HepG2 (cell line): Measurements from ENCODE around the gene MYLK.

ENCODE experiments used
- ATF4 ChIP-seq, 2 experiments: fragments of 450-650 bp in 1 of 2; sonication (generic) in 1 of 2; formaldehyde crosslinking; IDR thresholded peaks; 2 replicates each; pipeline versions ENCODE4 v1.5.0 to v1.8.0; 2020 to 2022; ENCODE audit warnings: mild to moderate bottlenecking in 1 of 2, missing genetic modification reagents in 1 of 2
- BORCS8-MEF2B ChIP-seq: sonication (generic); formaldehyde crosslinking; IDR thresholded peaks from 2 replicates; pipeline ENCODE4 v1.8.0; 2022; ENCODE audit warnings: mild to moderate bottlenecking, missing genetic modification reagents
- CCAR2 ChIP-seq: fragments of 200-400 bp; formaldehyde crosslinking; optimal IDR thresholded peaks from 2 replicates; pipeline ENCODE3; 2018; ENCODE audit warnings: low read depth, mild to moderate bottlenecking, low read length, moderate library complexity
- CTCF ChIP-seq: sonication (generic); formaldehyde crosslinking; IDR thresholded peaks from 2 replicates; pipeline ENCODE4 v1.5.0; 2020; ENCODE audit warnings: mild to moderate bottlenecking, missing genetic modification reagents, moderate library complexity
- EP300 ChIP-seq, 3 experiments: sonication (generic) in 1 of 3; formaldehyde crosslinking in 1 of 3; IDR thresholded peaks; 2 replicates each; pipeline versions ENCODE4 v1.5.1 to v1.6.1; 2011 to 2020; ENCODE audit warnings: low read depth in 2 of 3, low read length in 2 of 3, borderline replicate concordance in 1 of 3, improper control_type of control experiment in 1 of 3, mild to moderate bottlenecking in 1 of 3, missing genetic modification reagents in 1 of 3, moderate library complexity in 1 of 3
- FOXK1 ChIP-seq: sonication (generic); formaldehyde crosslinking; IDR thresholded peaks from 2 replicates; pipeline ENCODE4 v1.4.0; 2020; ENCODE audit warnings: low read depth, missing genetic modification reagents, borderline replicate concordance
- HCFC1 ChIP-seq: fragments of 150-350 bp; IDR thresholded peaks from 2 replicates; pipeline ENCODE4 v1.6.1; 2014; ENCODE audit warnings: low read depth, low read length
- HNF1A ChIP-seq, 2 experiments: sonication (generic) in 1 of 2; formaldehyde crosslinking in 1 of 2; IDR thresholded peaks; 2 replicates each; pipeline versions ENCODE4 v1.4.0 to v1.6.1; 2016 to 2020; ENCODE audit warnings: borderline replicate concordance in 1 of 2, low read depth in 1 of 2, mild to moderate bottlenecking in 1 of 2, missing genetic modification reagents in 1 of 2
- MAF1 ChIP-seq: sonication (generic); formaldehyde crosslinking; IDR thresholded peaks from 2 replicates; pipeline ENCODE4 v1.5.0; 2020; ENCODE audit warnings: missing genetic modification reagents, borderline replicate concordance
- ZBTB1 ChIP-seq: sonication (generic); formaldehyde crosslinking; IDR thresholded peaks from 2 replicates; pipeline ENCODE4 v1.4.0; 2020; ENCODE audit warnings: missing genetic modification reagents, borderline replicate concordance
- ZNF160 ChIP-seq: sonication (generic); formaldehyde crosslinking; IDR thresholded peaks from 2 replicates; pipeline ENCODE4 v1.8.0; 2022; ENCODE audit warnings: mild to moderate bottlenecking, inconsistent platforms, missing genetic modification reagents
- ZNF281 ChIP-seq: sonication (generic); formaldehyde crosslinking; IDR thresholded peaks from 2 replicates; pipeline ENCODE4 v1.4.0; 2020; ENCODE audit warnings: missing genetic modification reagents, borderline replicate concordance
- ZNF784 ChIP-seq: sonication (generic); formaldehyde crosslinking; IDR thresholded peaks from 2 replicates; pipeline ENCODE4 v1.5.1; 2020; ENCODE audit warnings: missing genetic modification reagents, mild to moderate bottlenecking, borderline replicate concordance
- ZXDC ChIP-seq: sonication (generic); formaldehyde crosslinking; IDR thresholded peaks from 2 replicates; pipeline ENCODE4 v1.5.0; 2020; ENCODE audit warnings: mild to moderate bottlenecking, missing genetic modification reagents

GRCh38 chr3:123606527-123606926 lies 277.6 kb downstream of the MYLK start:
- peak in 1 of 2 experiments; percentile 42; a peak in 1 of 4 replicates for TF ChIP-seq EP300 (IDR thresholded peaks at IDR 0.05; ENCODE audit: low read depth in 2 of 2, low read length in 2 of 2)
- TF ChIP-seq EP300 (CRISPR knock-in tag; IDR thresholded peaks at IDR 0.05; ENCODE audit: borderline replicate concordance) = no peak
- peak; percentile 91 for TF ChIP-seq HNF1A (IDR thresholded peaks at IDR 0.05; ENCODE audit: low read depth)
- peak; percentile 35; the same call in 1 of the 2 replicates for TF ChIP-seq HNF1A (CRISPR knock-in tag; IDR thresholded peaks at IDR 0.05; ENCODE audit: borderline replicate concordance)
- TF ChIP-seq MAF1 = no peak
- TF ChIP-seq CTCF (CRISPR knock-in tag) = no peak
- TF ChIP-seq ZNF281 = no peak
- TF ChIP-seq ZNF160 (CRISPR knock-in tag) = no peak
- no peak for TF ChIP-seq BORCS8-MEF2B
- no peak for TF ChIP-seq HCFC1
- TF ChIP-seq ZBTB1 (CRISPR knock-in tag) = no peak
- no peak for TF ChIP-seq CCAR2
- no peak for TF ChIP-seq FOXK1 (CRISPR knock-in tag)
- TF ChIP-seq ATF4 (CRISPR knock-in tag; IDR thresholded peaks at IDR 0.05) = no peak
- TF ChIP-seq ZNF784 (CRISPR knock-in tag) = no peak
- TF ChIP-seq ZXDC (CRISPR knock-in tag) = no peak
